ENCODE data around the gene YPEL1. TPM values are rescaled to one million over a fixed set of nuclear protein-coding genes. Genes with fewer than 3 reads are reported as not detected.

YPEL1 gene
- total RNA-seq, 1 experiment from 2014 or later: 1.2 TPM

- TF ChIP-seq, protein P1, sequence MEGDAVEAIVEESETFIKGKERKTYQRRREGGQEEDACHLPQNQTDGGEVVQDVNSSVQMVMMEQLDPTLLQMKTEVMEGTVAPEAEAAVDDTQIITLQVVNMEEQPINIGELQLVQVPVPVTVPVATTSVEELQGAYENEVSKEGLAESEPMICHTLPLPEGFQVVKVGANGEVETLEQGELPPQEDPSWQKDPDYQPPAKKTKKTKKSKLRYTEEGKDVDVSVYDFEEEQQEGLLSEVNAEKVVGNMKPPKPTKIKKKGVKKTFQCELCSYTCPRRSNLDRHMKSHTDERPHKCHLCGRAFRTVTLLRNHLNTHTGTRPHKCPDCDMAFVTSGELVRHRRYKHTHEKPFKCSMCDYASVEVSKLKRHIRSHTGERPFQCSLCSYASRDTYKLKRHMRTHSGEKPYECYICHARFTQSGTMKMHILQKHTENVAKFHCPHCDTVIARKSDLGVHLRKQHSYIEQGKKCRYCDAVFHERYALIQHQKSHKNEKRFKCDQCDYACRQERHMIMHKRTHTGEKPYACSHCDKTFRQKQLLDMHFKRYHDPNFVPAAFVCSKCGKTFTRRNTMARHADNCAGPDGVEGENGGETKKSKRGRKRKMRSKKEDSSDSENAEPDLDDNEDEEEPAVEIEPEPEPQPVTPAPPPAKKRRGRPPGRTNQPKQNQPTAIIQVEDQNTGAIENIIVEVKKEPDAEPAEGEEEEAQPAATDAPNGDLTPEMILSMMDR (IDR thresholded peaks at IDR 0.05; ENCODE audit: insufficient read depth in 1 of 2, low read depth in 1 of 2, low read length in 1 of 2, severe bottlenecking in 1 of 2, unreplicated experiment in 1 of 2): no peak
- Histone ChIP-seq H3K4me1 (peaks cover 7% of the 10 kb centered on the region), H3K4me3 (ENCODE audit: low read depth, low read length) (no peak overlapping the region), H3K27me3 (replicated peaks; ENCODE audit: control insufficient read depth, insufficient read depth, low read length) (no peaks in the 10 kb centered on the region), H3K36me3 (ENCODE audit: control insufficient read depth, insufficient read depth, low read length) (peaks cover 3% of the 10 kb centered on the region; the same call in 1 of the 2 replicates), H3K9me3 (no peaks in the 10 kb centered on the region)
- Mint-ChIP-seq H3K9me3 (ENCODE audit: unreplicated experiment) (no peaks in the 10 kb centered on the region), H3K4me3 (ENCODE audit: unreplicated experiment) (no peak overlapping the region), H3K27ac (ENCODE audit: unreplicated experiment) (no peak overlapping the region), H3K27me3 (ENCODE audit: insufficient read depth, unreplicated experiment) (no peaks in the 10 kb centered on the region), H3K36me3 (ENCODE audit: insufficient read depth, unreplicated experiment) (peaks cover 34% of the 10 kb centered on the region), H3K4me1 (ENCODE audit: low read depth, unreplicated experiment) (no peaks in the 10 kb centered on the region)
- intact Hi-C loops (cut with micrococcal nuclease; ENCODE audit: unreplicated experiment): no loop called here
- BruUV-seq (replicated peaks): no TSS peak
- CTCF ChIA-PET: no interaction called here
- POLR2A ChIA-PET: no interaction called here
- no peak for DNase-seq
Observed at GRCh38 chr22:21696115-21696514, 39.5 kb downstream of the YPEL1 start.

DNA sequence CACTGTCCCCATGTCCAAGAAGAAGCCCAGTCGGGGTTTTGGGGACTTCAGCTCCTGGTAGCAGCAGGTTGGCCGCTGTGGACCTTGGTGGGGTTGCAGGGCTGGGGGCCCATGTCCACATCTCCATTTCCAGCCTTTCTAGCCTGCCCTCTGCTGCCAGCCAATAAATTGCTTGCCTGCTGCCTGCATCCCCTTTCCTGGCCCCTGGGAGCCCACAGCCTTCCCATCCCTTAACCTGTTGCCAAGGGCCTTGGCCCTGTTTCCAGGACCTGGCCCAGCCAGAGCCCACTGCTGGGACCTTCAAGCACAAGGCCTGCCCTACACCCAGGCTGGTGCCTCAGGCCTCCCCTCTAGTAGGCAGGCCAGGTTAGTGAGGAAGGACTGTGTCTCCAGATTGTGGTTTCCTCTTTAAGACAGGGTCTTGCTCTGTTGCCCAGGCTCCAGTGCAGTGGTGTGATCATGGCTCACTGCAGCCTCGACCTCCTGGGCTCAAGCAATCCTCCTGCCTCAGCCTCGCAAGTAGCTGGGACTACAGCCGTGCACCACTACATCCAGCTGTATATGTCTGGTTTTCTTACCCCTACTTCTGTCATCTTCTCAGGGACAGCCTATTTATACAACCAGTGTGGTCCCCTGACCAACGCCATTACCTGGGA is 40.0 kb downstream of the YPEL1 start:
- TF ChIP-seq, protein P1 (IDR thresholded peaks at IDR 0.05; ENCODE audit: insufficient read depth in 1 of 2, low read depth in 1 of 2, low read length in 1 of 2, severe bottlenecking in 1 of 2, unreplicated experiment in 1 of 2): no peak
- H3K9me3 ChIP-seq: no peaks in the 10 kb centered on the region
- no peaks in the 10 kb centered on the region for H3K27me3 Mint-ChIP-seq (ENCODE audit: insufficient read depth, unreplicated experiment)
- no peak overlapping the region for H3K4me3 ChIP-seq (ENCODE audit: low read depth, low read length)
- H3K9me3 Mint-ChIP-seq (ENCODE audit: unreplicated experiment): no peaks in the 10 kb centered on the region
- CTCF ChIA-PET: no interaction called here
- DNase-seq: no peak
- no peak overlapping the region for H3K4me3 Mint-ChIP-seq (ENCODE audit: unreplicated experiment)
- peaks cover under 1% of the 10 kb centered on the region; the same call in 1 of the 2 replicates for H3K4me1 ChIP-seq
- H3K36me3 ChIP-seq (ENCODE audit: control insufficient read depth, insufficient read depth, low read length): peaks cover 3% of the 10 kb centered on the region; the same call in 1 of the 2 replicates
- peaks cover 35% of the 10 kb centered on the region for H3K36me3 Mint-ChIP-seq (ENCODE audit: insufficient read depth, unreplicated experiment)
- no peaks in the 10 kb centered on the region for H3K4me1 Mint-ChIP-seq (ENCODE audit: low read depth, unreplicated experiment)
- no TSS peak for BruUV-seq (replicated peaks)
- POLR2A ChIA-PET: no interaction called here
- H3K27me3 ChIP-seq (replicated peaks; ENCODE audit: control insufficient read depth, insufficient read depth, low read length): no peaks in the 10 kb centered on the region
- intact Hi-C loops (cut with micrococcal nuclease; ENCODE audit: unreplicated experiment): no loop called here
- no peak overlapping the region for H3K27ac Mint-ChIP-seq (ENCODE audit: unreplicated experiment)

GRCh38 chr22:21694795-21695429 is 40.7 kb downstream of the YPEL1 start:
- H3K27ac Mint-ChIP-seq (ENCODE audit: unreplicated experiment): no peak overlapping the region
- BruUV-seq (replicated peaks): no TSS peak
- H3K36me3 Mint-ChIP-seq (ENCODE audit: insufficient read depth, unreplicated experiment): peaks cover 41% of the 10 kb centered on the region
- intact Hi-C loops (cut with micrococcal nuclease; ENCODE audit: unreplicated experiment): no loop called here
- no peak for DNase-seq
- no peaks in the 10 kb centered on the region for H3K4me1 Mint-ChIP-seq (ENCODE audit: low read depth, unreplicated experiment)
- H3K27me3 Mint-ChIP-seq (ENCODE audit: insufficient read depth, unreplicated experiment): no peaks in the 10 kb centered on the region
- Histone ChIP-seq H3K4me1 (no peaks in the 10 kb centered on the region), H3K9me3 (no peaks in the 10 kb centered on the region), H3K36me3 (ENCODE audit: control insufficient read depth, insufficient read depth, low read length) (peaks cover 3% of the 10 kb centered on the region; the same call in 1 of the 2 replicates), H3K27me3 (replicated peaks; ENCODE audit: control insufficient read depth, insufficient read depth, low read length) (no peaks in the 10 kb centered on the region), H3K4me3 (ENCODE audit: low read depth, low read length) (no peak overlapping the region)
- no peaks in the 10 kb centered on the region for H3K9me3 Mint-ChIP-seq (ENCODE audit: unreplicated experiment)
- ChIA-PET POLR2A (no interaction called here), CTCF (no interaction called here)
- H3K4me3 Mint-ChIP-seq (ENCODE audit: unreplicated experiment): no peak overlapping the region
- TF ChIP-seq, protein P1 (IDR thresholded peaks at IDR 0.05; ENCODE audit: insufficient read depth in 1 of 2, low read depth in 1 of 2, low read length in 1 of 2, severe bottlenecking in 1 of 2, unreplicated experiment in 1 of 2): no peak

Measured in Caco-2 (cell line).